Stimulated activated CD8-positive, alpha-beta memory T cell treated with anti-CD3 and anti-CD28 coated beads, Interleukin-7, amount 100 ng/mL, for 4 hours (primary cell): Measurements from ENCODE around the gene TNFRSF9.
"Not testable (repeated sequence)": the region's sequence is repeated elsewhere in the genome, so short reads cannot be mapped to it uniquely, and the experiment has no call there.

Source experiments
- DNase-seq, 2 donors: peaks; one replicate each; pipeline ENCODE4 v3.0.0-alpha.2; 2020; ENCODE audit warnings: low read depth in 2 of 2

The TNFRSF9 gene

DNA sequence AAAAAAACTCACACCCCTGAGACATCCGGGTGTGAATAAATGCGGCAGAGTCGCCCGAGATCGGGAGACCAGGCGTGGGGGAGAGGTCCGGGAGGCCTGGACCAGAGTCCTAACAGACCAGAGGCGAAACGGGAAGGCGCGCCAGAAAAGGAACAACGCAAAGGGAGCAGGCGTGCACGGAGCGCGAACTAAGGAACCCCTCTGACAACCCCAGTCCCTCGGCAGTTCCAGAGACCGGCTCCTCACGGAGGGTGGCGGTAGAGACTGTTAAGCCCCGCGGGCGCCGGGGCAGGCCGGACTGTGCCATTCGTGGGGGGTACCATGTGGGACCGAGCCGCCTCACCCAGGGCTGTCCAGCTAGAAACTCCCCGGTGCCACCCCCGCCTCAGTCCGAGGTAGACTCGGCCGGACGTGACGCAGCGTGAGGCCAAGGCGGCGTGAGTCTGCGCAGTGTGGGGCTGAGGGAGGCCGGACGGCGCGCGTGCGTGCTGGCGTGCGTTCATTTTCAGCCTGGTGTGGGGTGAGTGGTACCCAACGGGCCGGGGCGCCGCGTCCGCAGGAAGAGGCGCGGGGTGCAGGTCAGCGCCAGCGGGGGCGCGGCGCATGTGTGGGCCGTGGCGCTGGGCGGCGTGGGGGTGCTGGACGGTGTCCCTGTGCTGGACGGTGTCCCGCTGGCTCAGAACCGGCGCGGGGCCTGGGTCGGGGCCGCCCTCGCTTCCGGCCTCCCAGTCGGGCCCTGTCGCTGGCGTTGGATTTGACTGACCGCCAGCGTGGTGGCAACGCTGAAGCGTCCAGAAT lies 20.8 kb upstream of the TNFRSF9 start, which contains the start of gene PARK7:
Gene PARK7, plus strand, starts transcription at position 496 of the 798 bp plus-strand sequence. CDS start 1,075 bp downstream, outside the sequence.
- DNase-seq, result peak; percentile 99 to 100

DNA sequence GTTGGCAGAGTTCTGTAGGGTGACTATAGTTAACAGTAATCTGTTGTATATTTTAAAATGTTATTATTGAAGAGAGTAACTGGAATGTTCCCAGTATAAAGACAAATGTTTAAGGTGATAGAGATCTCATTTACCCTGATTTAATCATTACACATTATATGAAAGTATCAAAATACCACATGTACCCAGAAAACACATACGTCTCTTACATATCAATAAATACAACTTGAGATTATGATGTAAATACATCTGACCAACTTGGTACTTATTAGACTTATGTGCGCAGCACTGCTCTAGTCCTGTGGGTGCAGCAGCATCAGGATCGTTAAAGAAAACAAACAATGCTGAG lies 20.2 kb upstream of the TNFRSF9 start:
- no peak for DNase-seq

DNA sequence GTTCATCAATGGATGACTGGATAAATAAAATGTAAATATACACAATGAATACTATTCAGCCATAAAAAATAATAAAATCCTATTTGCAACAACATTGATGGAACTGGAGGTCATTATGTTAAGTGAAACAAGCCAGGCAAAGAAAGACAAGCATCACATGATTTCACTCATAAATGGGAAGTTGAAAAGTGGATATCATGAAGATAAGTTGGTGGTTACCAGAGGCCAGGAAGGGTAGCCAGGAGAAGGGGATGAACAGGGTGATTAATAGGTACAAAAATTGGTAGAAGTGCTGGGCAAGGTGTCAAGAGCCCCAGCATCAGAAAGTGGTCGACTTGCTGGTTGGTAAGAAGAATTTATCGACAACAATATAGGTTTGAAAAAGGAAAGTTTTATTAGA lies 19.5 kb upstream of the TNFRSF9 start:
- no peak for DNase-seq

DNA sequence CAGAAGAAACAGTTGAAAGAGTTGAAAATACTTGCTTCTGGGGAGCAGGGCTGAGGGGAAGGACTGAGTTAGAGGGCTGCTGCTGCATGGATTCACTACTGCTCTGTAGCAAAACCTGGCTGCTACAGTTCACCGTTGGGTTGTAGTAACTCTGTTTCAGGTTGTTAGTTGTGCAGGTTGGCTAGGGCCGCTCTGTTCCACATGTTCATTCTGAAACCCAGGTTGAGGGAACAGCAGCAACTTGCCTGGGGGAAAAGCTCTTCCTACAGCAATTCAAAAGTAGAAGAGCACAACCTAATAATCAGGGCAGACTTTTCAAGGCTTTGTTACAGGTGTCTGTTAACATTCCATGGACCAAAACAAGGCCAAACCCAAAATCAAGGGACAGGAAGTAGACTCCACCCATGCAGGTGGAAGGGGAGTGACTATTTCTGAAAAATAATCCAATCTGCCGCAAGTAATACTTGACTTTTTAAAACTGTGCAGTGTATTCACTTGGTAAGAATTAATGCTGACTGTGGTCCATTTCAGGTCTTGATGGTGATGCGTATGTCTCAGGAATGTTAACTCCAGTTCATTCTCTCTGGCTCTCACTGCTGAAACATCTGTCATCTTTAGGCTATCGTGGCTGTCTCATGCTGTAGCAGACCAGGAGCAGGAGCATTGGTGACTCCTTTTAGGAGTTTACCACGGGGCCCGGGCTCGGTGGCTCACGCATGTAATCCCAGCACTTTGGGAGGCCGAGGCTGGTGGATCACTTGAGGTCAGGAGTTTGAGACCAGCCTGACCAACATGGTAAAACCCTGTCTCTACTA lies 15.8 kb upstream of the TNFRSF9 start:
- DNase-seq, result no peak

DNA sequence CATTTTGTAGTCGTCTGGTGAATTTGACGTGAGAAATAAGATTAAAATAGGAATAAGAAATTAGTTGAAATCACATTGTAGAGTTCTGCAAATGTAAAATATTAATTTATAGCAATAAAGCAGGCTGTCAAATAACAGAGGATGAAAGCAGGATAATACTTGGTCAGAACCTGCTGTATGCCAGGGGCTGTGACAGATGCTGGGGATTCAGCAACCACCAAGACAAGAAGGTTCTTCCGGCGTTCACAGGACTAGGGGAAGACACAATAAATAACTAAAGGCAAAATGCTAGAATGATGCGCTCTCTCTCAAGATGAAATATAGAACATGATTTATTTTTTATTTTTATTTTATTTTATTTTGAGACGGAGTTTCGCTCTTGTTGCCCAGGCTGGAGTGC lies 14.0 kb upstream of the TNFRSF9 start:
- DNase-seq, result no peak

DNA sequence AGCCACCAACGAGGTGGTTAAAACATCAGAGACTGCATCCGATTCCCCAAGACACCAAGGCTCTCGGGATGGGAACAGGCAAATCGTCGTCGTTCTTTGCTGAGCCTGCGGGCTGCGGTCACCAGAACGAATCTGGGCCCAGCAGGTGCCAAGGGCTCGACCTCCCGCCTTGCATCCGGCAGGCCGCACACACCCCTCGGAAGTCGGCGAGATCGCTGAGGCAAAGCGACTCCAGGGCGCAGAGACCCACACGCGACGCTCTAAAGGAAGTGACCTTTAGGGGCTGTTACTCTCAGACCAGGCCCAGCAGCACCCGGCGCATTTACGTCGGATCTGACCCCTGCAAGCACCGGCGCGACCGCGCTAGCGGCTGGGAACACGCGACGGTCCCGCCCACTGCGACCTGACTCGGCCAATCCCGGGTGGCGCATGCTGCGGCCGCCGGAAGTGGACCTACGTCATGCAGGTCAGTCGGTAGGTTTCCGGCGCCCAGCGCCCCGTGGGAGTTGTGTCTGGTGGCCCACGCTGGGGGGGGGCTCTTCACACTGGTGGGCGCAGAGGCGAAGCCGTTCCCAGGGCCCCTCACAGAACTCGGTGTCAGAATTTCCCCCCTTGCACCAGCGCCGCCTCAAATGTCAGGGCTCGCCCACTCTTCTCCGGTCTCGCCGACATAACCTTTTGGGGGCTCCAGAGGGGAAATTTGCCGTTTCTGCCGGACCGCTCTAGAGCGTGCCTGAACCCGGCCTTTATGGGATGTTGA lies 13.4 kb upstream of the TNFRSF9 start:
- peak; percentile 87 to 97 for DNase-seq

DNA sequence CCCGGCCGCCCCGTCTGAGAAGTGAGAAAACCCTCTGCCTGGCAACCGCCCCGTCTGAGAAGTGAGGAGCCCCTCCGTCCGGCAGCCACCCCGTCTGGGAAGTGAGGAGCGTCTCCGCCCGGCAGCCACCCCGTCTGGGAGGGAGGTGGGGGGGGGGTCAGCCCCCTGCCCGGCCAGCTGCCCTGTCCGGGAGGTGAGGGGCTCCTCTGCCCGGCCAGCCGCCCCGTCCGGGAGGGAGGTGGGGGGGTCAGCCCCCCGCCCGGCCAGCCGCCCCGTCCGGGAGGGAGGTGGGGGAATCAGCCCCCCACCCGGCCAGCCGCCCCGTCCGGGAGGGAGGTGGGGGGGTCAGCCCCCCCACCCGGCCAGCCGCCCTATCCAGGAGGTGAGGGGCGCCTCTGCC lies 12.2 kb upstream of the TNFRSF9 start:
- DNase-seq, result not testable (repeated sequence)

DNA sequence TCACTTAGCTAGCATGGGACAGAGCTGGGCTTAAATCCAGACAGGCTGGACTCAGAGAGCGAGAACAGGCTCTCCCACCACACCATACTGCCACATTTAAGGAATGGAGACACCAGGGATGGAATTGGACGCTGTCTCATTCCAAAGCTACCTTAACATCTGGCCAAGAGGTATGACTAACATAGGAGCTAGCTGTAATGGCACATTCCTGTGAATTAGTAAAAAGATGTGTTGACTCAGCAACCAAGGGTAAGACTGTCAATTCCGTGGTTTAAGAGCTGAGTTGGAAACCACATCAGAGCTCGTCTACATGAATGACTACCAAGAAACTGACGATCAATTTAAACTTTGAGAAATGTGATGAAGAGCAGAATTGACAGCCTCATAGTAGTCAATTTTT lies 8.3 kb upstream of the TNFRSF9 start:
- DNase-seq, result peak in 1 of 2 donors; percentile 33

DNA sequence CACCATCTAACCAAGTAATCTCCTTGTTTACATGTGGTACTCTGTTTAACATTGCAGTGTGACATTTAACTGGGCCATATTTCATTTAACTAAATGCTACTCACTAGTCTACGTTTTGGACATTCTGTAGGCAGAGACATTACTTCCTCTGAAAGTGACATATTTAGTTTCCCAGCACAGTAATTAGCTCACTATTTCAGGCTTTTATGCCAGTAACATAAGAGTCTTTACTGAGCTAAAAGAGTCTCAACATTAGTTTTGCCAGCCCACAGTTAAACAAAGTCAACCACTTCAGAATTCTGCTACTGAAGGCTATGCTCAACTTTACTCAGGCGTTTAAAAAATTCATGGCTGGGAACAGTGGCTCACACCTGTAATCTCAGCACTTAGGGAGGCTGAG lies 2.6 kb upstream of the TNFRSF9 start:
- no peak for DNase-seq

DNA sequence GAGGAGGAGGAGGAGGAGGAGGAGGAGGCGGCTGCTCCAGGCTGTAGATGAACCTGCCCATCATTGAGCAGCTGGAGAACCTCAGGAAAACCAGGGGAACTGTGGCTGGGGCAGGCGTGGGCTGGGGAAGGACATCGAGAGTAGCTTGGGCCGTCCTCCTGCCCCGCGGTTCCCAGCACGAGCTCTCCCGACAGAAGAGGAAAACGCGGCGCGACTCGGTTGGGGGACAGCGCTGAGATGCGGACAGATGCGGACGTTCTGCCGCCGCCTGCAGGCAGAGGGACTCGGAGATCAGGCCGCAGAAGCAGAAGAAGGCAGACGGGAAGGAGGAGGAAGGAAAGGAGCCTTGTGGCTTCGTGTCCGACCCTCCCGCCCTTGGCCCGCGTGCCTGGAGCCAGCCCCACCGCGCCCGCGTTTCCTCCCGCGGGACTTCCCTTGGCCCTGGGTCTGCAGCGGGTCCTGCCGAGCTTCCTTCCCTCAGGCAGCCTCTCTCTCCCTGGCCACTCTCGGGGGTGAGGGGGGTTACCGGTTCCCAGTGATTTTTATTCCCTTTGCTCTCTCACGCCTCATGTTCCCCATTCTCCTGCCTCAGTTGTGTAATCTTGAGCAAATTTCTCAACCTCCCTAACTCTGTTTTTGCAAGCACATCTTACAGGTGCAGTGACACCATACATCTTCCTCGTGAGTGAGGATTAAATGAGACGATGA lies 1.7 kb upstream of the TNFRSF9 start:
- DNase-seq, result peak in 1 of 2 donors; percentile 45

DNA sequence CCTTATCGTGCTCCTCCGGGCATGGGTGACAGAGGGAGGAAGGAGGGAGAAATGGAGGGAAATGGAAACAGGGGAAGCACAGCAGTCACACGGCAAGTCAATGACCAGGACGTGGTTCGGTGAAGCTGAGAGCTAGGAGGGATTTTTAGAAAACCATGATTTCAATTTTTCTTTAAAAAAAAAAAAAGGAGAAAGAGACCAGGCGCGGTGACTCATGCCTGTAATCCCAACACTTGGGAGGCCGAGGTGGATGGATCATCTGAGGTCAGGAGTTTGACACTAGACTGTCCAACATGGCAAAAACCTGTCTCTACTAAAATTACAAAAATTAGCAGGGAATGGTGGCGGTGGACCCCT lies 776 bp upstream of the TNFRSF9 start:
- no peak for DNase-seq

DNA sequence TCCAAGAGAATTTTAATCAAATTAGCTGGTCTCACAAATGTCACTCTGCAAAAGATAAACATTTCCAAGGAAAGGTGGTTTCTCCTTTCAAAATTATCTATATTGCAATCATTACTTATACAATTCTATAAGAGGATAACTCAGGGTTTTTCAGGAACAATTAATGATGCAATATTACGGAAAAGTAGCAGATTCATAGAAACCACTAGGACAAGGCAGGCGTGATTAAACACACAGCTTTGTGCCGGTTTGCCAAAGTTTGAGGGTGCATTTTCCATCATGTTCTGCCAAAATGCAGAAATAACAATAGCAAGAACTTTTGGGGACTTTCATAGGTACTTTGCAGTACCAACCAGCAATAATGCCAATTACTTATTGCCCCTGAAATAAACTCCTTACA lies 605 bp downstream of the TNFRSF9 start:
- DNase-seq, result no peak

DNA sequence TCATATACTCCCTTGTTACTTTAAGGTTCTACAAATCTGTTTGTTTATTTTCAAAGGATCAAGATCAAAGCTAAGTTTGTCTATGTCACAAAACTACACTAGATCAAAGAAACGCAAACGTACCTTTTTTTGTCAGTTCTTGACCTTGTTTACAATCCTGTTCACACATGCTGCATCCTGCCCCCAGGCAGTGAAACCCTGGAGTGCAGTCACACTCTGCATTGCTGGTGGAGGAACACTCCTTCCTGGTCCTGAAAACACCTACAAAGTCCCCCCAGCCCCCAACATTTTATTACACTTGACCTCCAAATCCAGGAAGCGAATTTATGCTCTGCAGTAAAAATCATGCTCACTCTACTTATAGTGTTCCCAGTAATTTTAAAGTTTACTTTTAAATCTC lies 2.6 kb downstream of the TNFRSF9 start:
- no peak for DNase-seq

DNA sequence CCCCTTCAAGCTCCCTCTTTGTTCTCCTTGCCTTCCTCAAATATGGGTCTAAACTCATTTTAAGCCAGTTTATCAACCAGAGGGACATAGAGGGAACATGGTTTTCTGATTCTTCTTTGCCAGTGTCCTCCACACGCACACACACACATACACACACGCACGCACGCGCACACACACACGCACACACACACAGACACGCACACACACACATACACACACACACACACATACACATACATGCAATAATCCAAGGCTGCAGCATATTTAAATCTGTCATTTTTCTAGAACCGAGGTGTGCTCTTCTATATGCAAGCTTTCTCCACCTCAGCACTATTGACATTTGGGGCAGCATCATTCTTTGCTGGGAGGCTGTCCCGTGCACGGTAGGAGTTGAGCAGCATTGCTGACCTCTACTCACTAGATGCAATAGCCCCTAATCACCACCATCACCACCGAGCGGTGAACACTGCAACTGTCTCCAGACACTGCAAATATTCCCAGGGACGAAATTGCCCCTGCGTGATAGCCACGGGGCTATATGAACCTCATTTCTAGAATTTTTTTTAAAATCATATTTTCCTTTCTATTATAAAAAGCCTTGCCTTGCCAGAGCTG lies 8.0 kb downstream of the TNFRSF9 start:
- no peak for DNase-seq

DNA sequence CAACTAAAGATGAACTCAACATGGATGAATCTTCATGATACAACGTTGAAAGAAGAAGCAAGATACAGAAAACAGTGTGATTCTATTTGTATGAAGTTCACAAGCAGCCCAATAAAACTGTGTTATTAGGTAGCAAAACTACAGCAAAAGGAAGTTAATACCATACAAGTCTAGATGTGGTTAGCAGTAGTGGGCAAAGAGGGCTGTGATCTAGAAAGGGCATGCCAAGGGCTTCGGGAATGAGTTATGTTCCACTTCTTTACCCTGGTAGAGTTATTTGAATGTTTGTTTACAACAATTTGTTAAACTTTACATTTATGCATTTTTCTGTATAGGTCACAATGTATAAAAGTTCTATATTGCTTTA lies 9.2 kb downstream of the TNFRSF9 start:
- DNase-seq, result no peak

DNA sequence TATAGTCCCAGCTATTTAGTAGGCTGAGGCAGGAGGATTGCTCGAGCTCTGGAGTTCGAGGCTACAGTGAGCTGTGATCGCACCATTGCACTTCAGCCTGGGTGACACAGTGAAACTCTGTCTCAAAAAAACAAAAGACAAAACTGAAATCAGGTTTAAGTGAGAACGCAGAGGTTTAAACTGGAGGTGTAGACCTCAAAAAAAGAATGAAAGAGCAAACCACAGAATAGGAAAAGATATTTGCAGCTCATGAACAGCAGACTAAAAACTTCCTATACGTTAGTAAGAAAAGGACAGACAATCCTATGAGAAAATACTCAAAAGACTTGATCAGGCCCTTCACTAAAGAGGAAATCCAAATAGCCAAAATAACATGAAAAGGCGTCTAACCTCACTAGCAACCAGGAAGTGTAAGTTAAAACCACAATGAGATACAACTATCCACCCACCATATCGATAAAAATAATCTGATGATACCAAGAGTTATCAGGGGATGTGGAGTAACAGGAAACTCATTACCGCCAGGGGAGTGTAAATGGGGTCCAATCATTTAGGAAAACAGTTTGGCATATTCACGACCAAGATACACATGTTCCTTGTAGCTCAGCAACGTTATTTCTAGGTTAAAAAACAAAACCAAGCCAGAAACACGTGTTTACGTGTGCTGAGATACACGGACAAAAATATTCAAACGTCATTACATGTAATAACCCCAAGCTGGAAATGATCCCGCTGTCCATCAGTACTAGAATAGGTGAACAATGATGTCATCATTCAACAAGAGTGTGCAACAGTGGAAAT lies 9.8 kb downstream of the TNFRSF9 start:
- DNase-seq, result no peak

DNA sequence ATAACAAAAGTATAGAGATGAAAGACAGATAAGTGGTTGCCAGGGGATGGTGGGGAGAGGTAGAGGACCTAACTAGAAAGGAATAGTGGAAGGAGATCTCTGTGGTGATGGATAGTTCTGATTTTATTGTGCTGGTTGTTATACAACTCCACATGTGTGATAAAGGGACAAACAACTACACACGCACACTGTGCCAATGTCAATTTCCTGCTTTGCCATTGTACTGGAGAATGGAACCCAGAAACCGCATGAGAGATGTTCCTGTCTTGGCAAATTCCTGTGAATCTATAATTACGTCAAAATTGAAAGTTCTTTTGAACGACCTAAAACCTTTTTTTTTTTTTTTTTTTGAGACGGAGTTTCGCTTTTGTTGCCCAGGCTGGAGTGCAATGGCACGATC lies 11.0 kb downstream of the TNFRSF9 start:
- no peak for DNase-seq

DNA sequence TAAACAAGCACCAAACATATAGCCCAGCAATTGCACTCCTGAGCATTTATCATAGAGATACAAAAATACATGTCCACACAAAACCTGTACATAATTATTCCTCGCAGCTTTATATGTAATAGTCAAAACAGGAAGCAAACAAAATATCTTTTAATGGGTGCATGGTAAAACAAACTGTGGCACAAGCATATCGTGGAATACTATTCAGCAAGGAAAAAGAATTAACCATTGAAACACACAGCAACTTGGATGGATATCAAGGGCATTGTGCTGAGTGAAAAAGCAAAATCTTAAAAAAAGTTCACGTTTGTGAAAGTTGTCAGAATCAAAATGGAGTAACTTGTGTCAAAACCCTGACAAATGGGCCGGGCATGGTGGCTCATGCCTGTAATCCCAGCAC lies 12.4 kb downstream of the TNFRSF9 start:
- DNase-seq, result no peak

DNA sequence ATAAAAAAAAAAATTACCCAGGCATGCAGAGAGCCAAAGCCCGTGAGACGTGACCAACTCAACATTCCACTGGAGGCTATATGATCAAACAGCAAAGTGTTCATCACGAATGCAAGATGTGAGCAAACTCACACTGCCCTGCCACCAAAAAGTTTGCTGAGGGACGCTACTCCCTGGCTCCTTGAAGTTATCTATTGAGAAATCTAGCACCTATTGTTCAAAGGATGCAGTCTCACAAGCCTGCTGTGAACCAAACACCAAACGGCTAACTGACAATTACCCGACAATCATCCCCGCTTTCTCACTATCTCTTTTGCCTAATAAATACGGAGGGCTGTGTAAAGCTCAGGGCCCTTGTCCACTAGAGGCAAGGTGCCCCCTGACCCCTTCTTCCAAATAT lies 13.6 kb downstream of the TNFRSF9 start:
- not testable (repeated sequence) for DNase-seq

DNA sequence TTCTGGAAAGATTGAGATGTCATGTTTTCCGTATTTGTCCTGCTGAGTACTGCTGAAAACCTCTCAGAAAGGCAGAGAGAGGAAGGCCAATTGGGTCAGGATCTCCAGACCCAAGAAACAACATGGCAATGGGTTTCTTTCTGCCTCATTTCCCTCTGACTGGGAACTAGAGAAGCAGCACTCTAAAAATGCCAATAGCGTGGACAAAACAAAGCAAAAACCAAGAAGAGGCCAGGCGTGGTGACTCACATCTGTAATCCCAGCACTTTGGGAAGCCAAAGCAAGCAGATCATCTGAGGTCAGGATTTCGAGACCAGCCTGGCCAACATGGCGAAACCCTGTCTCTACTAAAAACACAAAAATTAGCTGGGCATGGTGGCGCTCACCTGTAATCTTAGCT lies 18.3 kb downstream of the TNFRSF9 start:
- no peak for DNase-seq

DNA sequence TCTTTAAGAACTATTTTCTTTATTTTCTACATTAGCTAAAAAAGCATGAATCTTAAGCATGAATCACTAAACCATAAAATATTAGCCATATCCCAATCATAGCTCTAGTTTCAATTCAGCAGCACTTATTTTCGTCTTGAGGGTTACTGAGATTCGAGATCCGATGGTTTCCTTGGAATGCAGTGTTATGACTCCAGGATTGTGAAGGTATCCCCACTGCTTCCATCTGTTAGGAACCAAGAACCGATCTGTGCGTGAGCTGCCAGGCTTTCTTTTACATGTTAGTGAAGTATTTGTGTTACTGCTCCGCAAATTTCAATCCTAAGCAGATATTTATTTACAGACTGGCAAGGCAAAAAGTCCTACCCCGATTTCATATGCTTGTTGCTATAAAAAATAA lies 18.8 kb downstream of the TNFRSF9 start:
- no peak for DNase-seq
